ENCODE measurements around the gene DLG1. TPM values are rescaled to one million over a fixed set of nuclear protein-coding genes. Genes with fewer than 3 reads are reported as not detected.
A peak's percentile ranks its signal among the peaks of the same experiment; 100 is the strongest.

DLG1 gene
- total RNA-seq, 1 experiment from 2014 or later, result 90.2 TPM

DNA sequence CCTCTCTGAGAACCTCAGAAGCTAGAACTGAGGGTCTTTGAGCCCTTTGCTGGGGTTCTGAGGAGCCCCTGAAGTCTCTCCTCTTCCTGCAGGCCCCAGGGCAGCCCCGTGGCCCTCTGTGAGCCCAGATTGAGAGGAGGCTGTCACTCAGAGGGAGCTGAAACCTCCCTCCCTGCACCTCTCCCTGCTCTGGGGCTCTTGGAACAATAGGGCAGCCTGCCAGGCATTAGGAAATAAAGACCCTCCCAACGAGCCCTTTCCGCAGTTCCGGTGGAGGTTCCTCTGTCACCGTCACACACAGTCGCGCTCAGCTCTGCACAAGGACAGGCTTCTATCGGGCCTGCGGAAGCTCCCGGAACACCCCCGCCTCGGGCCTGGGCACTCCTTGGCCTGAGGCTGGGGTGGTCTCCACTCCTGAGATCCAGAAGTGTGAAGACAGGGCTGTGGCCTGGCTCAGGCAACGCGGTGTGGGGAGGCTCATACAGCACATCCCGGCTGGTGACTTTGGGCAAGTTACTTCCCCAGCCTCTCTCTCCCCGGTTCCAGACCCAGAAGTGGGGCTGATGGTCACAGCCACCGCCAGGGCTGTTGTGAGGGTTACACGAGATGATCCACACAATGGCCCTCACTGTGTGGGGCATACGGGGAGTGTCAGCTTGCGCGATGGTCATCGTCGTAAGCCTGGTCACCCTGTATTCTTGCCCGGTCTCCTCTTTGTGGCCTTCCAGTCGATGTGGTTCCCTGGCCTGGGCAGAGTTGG lies 286.5 kb downstream of the DLG1 start:
- intact Hi-C loops (cut with micrococcal nuclease; ENCODE audit: unreplicated experiment) (no loop called here), in situ Hi-C loops (cut with HindIII; ENCODE audit: low pct_unique_long_range_greater_than_20kb, low sequenced_read_pairs) (no loop called here)
- no peak overlapping the region for H3K27ac ChIP-seq (ENCODE audit: low read length)
- ChIA-PET POLR2A (no interaction called here), CTCF (no interaction called here)
- DNase-seq (ENCODE audit: low read depth, low spot score), result no peak
- BruUV-seq (replicated peaks), result no TSS peak
- no peaks in the 10 kb centered on the region for H3K4me1 ChIP-seq (ENCODE audit: control insufficient read depth, insufficient read depth, low read length)
- H3K9me3 ChIP-seq (ENCODE audit: control insufficient read depth, insufficient read depth, low read depth, low read length), result no peaks in the 10 kb centered on the region
- ATAC-seq, result no peak
- no peak overlapping the region for H3K4me3 ChIP-seq (ENCODE audit: low read depth in 2 of 2, low read length in 2 of 2)
- no peaks in the 10 kb centered on the region for H3K36me3 ChIP-seq (ENCODE audit: control insufficient read depth, insufficient read depth, low read length)
- no peaks in the 10 kb centered on the region for H3K27me3 ChIP-seq (ENCODE audit: control insufficient read depth, insufficient read depth, low read length)
- TF ChIP-seq, protein P1, sequence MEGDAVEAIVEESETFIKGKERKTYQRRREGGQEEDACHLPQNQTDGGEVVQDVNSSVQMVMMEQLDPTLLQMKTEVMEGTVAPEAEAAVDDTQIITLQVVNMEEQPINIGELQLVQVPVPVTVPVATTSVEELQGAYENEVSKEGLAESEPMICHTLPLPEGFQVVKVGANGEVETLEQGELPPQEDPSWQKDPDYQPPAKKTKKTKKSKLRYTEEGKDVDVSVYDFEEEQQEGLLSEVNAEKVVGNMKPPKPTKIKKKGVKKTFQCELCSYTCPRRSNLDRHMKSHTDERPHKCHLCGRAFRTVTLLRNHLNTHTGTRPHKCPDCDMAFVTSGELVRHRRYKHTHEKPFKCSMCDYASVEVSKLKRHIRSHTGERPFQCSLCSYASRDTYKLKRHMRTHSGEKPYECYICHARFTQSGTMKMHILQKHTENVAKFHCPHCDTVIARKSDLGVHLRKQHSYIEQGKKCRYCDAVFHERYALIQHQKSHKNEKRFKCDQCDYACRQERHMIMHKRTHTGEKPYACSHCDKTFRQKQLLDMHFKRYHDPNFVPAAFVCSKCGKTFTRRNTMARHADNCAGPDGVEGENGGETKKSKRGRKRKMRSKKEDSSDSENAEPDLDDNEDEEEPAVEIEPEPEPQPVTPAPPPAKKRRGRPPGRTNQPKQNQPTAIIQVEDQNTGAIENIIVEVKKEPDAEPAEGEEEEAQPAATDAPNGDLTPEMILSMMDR (IDR thresholded peaks at IDR 0.05), result no peak
- TF ChIP-seq POLR2AphosphoS5 (IDR thresholded peaks at IDR 0.05; ENCODE audit: low read depth, low read length), result no peak
- TF ChIP-seq TCF7L2 (IDR thresholded peaks at IDR 0.05; ENCODE audit: low read depth, low read length), result no peak
- TF ChIP-seq, protein P2, sequence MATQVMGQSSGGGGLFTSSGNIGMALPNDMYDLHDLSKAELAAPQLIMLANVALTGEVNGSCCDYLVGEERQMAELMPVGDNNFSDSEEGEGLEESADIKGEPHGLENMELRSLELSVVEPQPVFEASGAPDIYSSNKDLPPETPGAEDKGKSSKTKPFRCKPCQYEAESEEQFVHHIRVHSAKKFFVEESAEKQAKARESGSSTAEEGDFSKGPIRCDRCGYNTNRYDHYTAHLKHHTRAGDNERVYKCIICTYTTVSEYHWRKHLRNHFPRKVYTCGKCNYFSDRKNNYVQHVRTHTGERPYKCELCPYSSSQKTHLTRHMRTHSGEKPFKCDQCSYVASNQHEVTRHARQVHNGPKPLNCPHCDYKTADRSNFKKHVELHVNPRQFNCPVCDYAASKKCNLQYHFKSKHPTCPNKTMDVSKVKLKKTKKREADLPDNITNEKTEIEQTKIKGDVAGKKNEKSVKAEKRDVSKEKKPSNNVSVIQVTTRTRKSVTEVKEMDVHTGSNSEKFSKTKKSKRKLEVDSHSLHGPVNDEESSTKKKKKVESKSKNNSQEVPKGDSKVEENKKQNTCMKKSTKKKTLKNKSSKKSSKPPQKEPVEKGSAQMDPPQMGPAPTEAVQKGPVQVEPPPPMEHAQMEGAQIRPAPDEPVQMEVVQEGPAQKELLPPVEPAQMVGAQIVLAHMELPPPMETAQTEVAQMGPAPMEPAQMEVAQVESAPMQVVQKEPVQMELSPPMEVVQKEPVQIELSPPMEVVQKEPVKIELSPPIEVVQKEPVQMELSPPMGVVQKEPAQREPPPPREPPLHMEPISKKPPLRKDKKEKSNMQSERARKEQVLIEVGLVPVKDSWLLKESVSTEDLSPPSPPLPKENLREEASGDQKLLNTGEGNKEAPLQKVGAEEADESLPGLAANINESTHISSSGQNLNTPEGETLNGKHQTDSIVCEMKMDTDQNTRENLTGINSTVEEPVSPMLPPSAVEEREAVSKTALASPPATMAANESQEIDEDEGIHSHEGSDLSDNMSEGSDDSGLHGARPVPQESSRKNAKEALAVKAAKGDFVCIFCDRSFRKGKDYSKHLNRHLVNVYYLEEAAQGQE (IDR thresholded peaks at IDR 0.05; ENCODE audit: insufficient read depth in 1 of 2, low read depth in 2 of 2, low read length in 1 of 2), result no peak
- TF ChIP-seq SIN3A (IDR thresholded peaks at IDR 0.05; ENCODE audit: borderline replicate concordance, insufficient read depth, low read depth, low read length), result no peak

DNA sequence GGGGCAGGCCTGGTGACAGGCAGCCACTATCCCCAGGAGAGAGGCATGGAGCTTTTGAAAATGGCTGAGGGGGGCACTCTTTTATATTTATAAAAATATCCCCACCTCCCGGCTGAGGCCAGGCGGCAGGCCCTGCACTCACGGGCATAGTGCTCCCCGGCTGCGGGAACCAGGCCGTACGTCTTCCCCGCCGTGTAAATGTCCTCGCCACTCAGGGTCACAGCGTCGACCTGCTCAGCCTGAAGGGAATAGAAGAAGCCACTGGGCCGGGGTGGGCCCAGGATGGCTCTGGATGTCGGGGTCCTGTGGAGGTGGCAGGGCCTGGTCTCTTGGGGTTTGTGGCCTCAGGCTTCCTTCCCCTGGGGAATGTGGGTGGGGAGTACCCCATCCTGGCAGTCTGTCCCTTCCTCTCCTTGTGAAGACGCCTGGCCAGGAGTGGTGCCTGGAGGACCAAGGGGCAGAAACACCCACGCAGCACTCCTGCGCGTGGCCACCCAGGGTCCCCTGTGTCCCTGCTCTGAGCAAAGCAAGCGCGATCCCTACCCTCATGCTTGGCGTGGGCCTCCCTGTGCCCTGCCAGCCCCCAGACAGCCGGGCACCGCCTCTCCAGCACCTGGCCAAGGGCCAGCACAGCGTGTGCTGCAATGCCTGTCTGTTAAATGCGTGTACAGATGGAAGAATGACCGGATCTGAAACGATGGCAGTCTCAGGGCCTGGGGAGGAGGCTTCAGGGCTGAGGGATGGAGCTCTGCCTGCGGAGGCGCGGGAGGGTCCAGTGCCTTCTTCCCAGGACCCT lies 287.7 kb downstream of the DLG1 start:
- in situ Hi-C loops (cut with HindIII; ENCODE audit: low pct_unique_long_range_greater_than_20kb, low sequenced_read_pairs) (no loop called here), intact Hi-C loops (cut with micrococcal nuclease; ENCODE audit: unreplicated experiment) (no loop called here)
- CTCF ChIA-PET, result interaction anchor here (0.5 kb wide), 1 partner anchor 32 kb away, joined by 6 read pairs; no protein-coding TSS in a partner anchor

More for the DNA sequence above, 287.7 kb downstream of the DLG1 start:
- POLR2A ChIA-PET, result no interaction called here
- DNase-seq (ENCODE audit: low read depth, low spot score), result no peak
- no peaks in the 10 kb centered on the region for H3K4me1 ChIP-seq (ENCODE audit: control insufficient read depth, insufficient read depth, low read length)
- H3K4me3 ChIP-seq (ENCODE audit: low read depth in 2 of 2, low read length in 2 of 2), result no peak overlapping the region
- H3K27me3 ChIP-seq (ENCODE audit: control insufficient read depth, insufficient read depth, low read length), result no peaks in the 10 kb centered on the region
- H3K9me3 ChIP-seq (ENCODE audit: control insufficient read depth, insufficient read depth, low read depth, low read length), result no peaks in the 10 kb centered on the region
- H3K27ac ChIP-seq (ENCODE audit: low read length), result no peak overlapping the region
- TF ChIP-seq POLR2AphosphoS5 (IDR thresholded peaks at IDR 0.05; ENCODE audit: low read depth, low read length) (no peak), TCF7L2 (IDR thresholded peaks at IDR 0.05; ENCODE audit: low read depth, low read length) (no peak)
- 0 out of 2 replicates have a peak, but pooled peaks have one; percentile 13 for ATAC-seq
- H3K36me3 ChIP-seq (ENCODE audit: control insufficient read depth, insufficient read depth, low read length), result no peaks in the 10 kb centered on the region
- BruUV-seq (replicated peaks), result no TSS peak
